ENCODE data around the gene BCL2. TPM values are rescaled to one million over a fixed set of nuclear protein-coding genes. Genes with fewer than 3 reads are reported as not detected.

Gene BCL2
- total and polyA plus RNA-seq, 2 experiments from 2014 or later = 0.02 to 0.98 TPM

- Histone ChIP-seq H3K27me3 (no peaks in the 10 kb centered on the region), H3K4me1 (ENCODE audit: low read depth) (peaks cover 6% of the 10 kb centered on the region), H3K36me3 (no peaks in the 10 kb centered on the region), H3K4me3 (no peak overlapping the region), H3K27ac (no peak overlapping the region), H3K9me3 (ENCODE audit: low read depth) (no peaks in the 10 kb centered on the region)
- no peak for TF ChIP-seq CTCF (IDR thresholded peaks at IDR 0.05; ENCODE audit: low read depth, low read length)
- DNase-seq (ENCODE audit: low read depth in 1 of 2, low spot score in 1 of 2) = peak in 1 of 2 donors; percentile 34
These were observed 56.9 kb downstream of the BCL2 start for GRCh38 chr18:63262369-63263335.

- H3K27ac ChIP-seq = no peak overlapping the region
- no peak overlapping the region for H3K4me3 ChIP-seq
- no peaks in the 10 kb centered on the region for H3K9me3 ChIP-seq (ENCODE audit: low read depth)
- DNase-seq (ENCODE audit: low read depth in 1 of 2, low spot score in 1 of 2) = no peak
- H3K4me1 ChIP-seq (ENCODE audit: low read depth) = peaks cover 6% of the 10 kb centered on the region
- no peaks in the 10 kb centered on the region for H3K27me3 ChIP-seq
- no peaks in the 10 kb centered on the region for H3K36me3 ChIP-seq
- TF ChIP-seq CTCF (IDR thresholded peaks at IDR 0.05; ENCODE audit: low read depth, low read length) = no peak
These were observed 58.5 kb downstream of the BCL2 start for GRCh38 chr18:63261029-63261428.

DNA sequence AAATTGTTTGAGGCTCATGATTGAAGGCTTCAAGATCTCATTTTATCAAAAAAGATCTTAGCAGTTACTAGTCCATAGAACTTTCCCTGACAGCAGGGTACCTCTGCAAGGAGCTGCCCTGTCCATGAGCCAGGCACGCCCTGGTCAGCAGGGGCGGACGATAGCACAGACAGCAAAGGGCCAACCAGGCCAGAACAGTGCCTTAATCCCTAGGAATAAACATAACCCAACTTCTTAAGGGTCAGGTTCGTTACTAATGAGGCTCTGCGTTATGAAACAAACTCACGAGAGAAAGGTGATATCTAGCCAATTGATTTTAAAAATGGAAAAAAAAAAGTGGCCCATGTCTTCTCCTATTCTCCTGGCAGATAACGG lies 59.2 kb downstream of the BCL2 start:
- Histone ChIP-seq H3K9me3 (ENCODE audit: low read depth) (no peaks in the 10 kb centered on the region), H3K27ac (no peak overlapping the region)
- no peak for DNase-seq (ENCODE audit: low read depth in 1 of 2, low spot score in 1 of 2)

GRCh38 chr18:63259567-63260379 lies 59.8 kb downstream of the BCL2 start:
- H3K4me1 ChIP-seq (ENCODE audit: low read depth) = peaks cover 6% of the 10 kb centered on the region
- DNase-seq (ENCODE audit: low read depth in 1 of 2, low spot score in 1 of 2) = no peak
- H3K9me3 ChIP-seq (ENCODE audit: low read depth) = no peaks in the 10 kb centered on the region
- H3K4me3 ChIP-seq = no peak overlapping the region
- H3K27me3 ChIP-seq = no peaks in the 10 kb centered on the region
- no peak overlapping the region for H3K27ac ChIP-seq
- no peak for TF ChIP-seq CTCF (IDR thresholded peaks at IDR 0.05; ENCODE audit: low read depth, low read length)
- H3K36me3 ChIP-seq = no peaks in the 10 kb centered on the region

More for the DNA sequence above, 59.2 kb downstream of the BCL2 start:
- TF ChIP-seq CTCF (IDR thresholded peaks at IDR 0.05; ENCODE audit: low read depth, low read length) = no peak
- Histone ChIP-seq H3K27me3 (no peaks in the 10 kb centered on the region), H3K4me1 (ENCODE audit: low read depth) (peaks cover 6% of the 10 kb centered on the region), H3K4me3 (no peak overlapping the region), H3K36me3 (no peaks in the 10 kb centered on the region)

GRCh38 chr18:63258749-63259566 lies 60.6 kb downstream of the BCL2 start:
- H3K27ac ChIP-seq = no peak overlapping the region

More at GRCh38 chr18:63258749-63259566, 60.6 kb downstream of the BCL2 start:
- Histone ChIP-seq H3K4me3 (no peak overlapping the region), H3K36me3 (no peaks in the 10 kb centered on the region), H3K4me1 (ENCODE audit: low read depth) (peaks cover 6% of the 10 kb centered on the region), H3K9me3 (ENCODE audit: low read depth) (no peaks in the 10 kb centered on the region), H3K27me3 (no peaks in the 10 kb centered on the region)
- TF ChIP-seq CTCF (IDR thresholded peaks at IDR 0.05; ENCODE audit: low read depth, low read length) = no peak
- DNase-seq (ENCODE audit: low read depth in 1 of 2, low spot score in 1 of 2) = no peak

Measured in cardiac muscle cell (in vitro differentiated cells and primary cell).